Measurements from ENCODE around the gene WNT2B. TPM values are rescaled to one million over a fixed set of nuclear protein-coding genes. Genes with fewer than 3 reads are reported as not detected.

Gene WNT2B
- total and polyA plus RNA-seq, 9 of the 15 experiments (the other 6 are each of a cell fraction or from before 2014, with no cell fraction given) = 0.02 to 0.06 (median 0.04) TPM; not detected in 3

GRCh38 chr1:112520166-112520565 lies 11.4 kb downstream of the WNT2B start (continued):
- TF ChIP-seq, protein P1, sequence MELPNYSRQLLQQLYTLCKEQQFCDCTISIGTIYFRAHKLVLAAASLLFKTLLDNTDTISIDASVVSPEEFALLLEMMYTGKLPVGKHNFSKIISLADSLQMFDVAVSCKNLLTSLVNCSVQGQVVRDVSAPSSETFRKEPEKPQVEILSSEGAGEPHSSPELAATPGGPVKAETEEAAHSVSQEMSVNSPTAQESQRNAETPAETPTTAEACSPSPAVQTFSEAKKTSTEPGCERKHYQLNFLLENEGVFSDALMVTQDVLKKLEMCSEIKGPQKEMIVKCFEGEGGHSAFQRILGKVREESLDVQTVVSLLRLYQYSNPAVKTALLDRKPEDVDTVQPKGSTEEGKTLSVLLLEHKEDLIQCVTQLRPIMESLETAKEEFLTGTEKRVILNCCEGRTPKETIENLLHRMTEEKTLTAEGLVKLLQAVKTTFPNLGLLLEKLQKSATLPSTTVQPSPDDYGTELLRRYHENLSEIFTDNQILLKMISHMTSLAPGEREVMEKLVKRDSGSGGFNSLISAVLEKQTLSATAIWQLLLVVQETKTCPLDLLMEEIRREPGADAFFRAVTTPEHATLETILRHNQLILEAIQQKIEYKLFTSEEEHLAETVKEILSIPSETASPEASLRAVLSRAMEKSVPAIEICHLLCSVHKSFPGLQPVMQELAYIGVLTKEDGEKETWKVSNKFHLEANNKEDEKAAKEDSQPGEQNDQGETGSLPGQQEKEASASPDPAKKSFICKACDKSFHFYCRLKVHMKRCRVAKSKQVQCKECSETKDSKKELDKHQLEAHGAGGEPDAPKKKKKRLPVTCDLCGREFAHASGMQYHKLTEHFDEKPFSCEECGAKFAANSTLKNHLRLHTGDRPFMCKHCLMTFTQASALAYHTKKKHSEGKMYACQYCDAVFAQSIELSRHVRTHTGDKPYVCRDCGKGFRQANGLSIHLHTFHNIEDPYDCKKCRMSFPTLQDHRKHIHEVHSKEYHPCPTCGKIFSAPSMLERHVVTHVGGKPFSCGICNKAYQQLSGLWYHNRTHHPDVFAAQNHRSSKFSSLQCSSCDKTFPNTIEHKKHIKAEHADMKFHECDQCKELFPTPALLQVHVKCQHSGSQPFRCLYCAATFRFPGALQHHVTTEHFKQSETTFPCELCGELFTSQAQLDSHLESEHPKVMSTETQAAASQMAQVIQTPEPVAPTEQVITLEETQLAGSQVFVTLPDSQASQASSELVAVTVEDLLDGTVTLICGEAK (IDR thresholded peaks at IDR 0.05) = no peak
- TF ChIP-seq, protein P1 (CRISPR knock-in tag; IDR thresholded peaks at IDR 0.05) = no peak
- TF ChIP-seq RAD21 (CRISPR knock-in tag; conservative IDR thresholded peaks at IDR 0.05 in 1 of 2, IDR thresholded peaks at IDR 0.05 in 1 of 2) (no peak), TAL1 (IDR thresholded peaks at IDR 0.05) (no peak), ZNF277 (CRISPR knock-in tag; IDR thresholded peaks at IDR 0.05; ENCODE audit: borderline replicate concordance) (no peak), TARDBP (IDR thresholded peaks at IDR 0.05) (no peak), ELF1 (tag; IDR thresholded peaks at IDR 0.05) (no peak), HES1 (IDR thresholded peaks at IDR 0.05; ENCODE audit: low read depth) (no peak), ZNF354B (CRISPR knock-in tag; IDR thresholded peaks at IDR 0.05) (no peak), ZC3H4 (CRISPR knock-in tag; IDR thresholded peaks at IDR 0.05; ENCODE audit: borderline replicate concordance) (no peak), MTA1 (IDR thresholded peaks at IDR 0.05; ENCODE audit: borderline replicate concordance) (no peak)
- TF ChIP-seq, protein P2, sequence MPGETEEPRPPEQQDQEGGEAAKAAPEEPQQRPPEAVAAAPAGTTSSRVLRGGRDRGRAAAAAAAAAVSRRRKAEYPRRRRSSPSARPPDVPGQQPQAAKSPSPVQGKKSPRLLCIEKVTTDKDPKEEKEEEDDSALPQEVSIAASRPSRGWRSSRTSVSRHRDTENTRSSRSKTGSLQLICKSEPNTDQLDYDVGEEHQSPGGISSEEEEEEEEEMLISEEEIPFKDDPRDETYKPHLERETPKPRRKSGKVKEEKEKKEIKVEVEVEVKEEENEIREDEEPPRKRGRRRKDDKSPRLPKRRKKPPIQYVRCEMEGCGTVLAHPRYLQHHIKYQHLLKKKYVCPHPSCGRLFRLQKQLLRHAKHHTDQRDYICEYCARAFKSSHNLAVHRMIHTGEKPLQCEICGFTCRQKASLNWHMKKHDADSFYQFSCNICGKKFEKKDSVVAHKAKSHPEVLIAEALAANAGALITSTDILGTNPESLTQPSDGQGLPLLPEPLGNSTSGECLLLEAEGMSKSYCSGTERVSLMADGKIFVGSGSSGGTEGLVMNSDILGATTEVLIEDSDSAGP (CRISPR knock-in tag; IDR thresholded peaks at IDR 0.05) = no peak
- TF ChIP-seq, protein P3, sequence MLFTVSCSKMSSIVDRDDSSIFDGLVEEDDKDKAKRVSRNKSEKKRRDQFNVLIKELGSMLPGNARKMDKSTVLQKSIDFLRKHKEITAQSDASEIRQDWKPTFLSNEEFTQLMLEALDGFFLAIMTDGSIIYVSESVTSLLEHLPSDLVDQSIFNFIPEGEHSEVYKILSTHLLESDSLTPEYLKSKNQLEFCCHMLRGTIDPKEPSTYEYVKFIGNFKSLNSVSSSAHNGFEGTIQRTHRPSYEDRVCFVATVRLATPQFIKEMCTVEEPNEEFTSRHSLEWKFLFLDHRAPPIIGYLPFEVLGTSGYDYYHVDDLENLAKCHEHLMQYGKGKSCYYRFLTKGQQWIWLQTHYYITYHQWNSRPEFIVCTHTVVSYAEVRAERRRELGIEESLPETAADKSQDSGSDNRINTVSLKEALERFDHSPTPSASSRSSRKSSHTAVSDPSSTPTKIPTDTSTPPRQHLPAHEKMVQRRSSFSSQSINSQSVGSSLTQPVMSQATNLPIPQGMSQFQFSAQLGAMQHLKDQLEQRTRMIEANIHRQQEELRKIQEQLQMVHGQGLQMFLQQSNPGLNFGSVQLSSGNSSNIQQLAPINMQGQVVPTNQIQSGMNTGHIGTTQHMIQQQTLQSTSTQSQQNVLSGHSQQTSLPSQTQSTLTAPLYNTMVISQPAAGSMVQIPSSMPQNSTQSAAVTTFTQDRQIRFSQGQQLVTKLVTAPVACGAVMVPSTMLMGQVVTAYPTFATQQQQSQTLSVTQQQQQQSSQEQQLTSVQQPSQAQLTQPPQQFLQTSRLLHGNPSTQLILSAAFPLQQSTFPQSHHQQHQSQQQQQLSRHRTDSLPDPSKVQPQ (CRISPR knock-in tag; IDR thresholded peaks at IDR 0.05; ENCODE audit: borderline replicate concordance) = no peak

Measured in K562 (cell line).